A549 (cell line): ENCODE measurements around the gene MAN1A2. TPM values are rescaled to one million over a fixed set of nuclear protein-coding genes. Genes with fewer than 3 reads are reported as not detected.

ENCODE experiments used
- ATAC-seq, 2 experiments: fragments of 200-7000 bp in 1 of 2; fragments of >200 bp in 1 of 2; cut with Nextera tagmentation in 1 of 2; cut with Tn5 transposase in 1 of 2; 3 replicates each; pipeline versions ENCODE4 v1.8.0 to v1.9.1; 2018 to 2020; ENCODE audit warnings: mild to moderate bottlenecking in 1 of 2, moderate library complexity in 1 of 2
- CTCF ChIA-PET: fragments of 300-600 bp; sonication (Branson Sonifier 250); formaldehyde crosslinking; extraction: SDS; loops from one replicate; lab custom pipeline; 2021; ENCODE audit warnings: antibody characterized with exemption, inconsistent platforms; lab: Yijun Ruan, JAX
- POLR2A ChIA-PET: fragments of 350-600 bp; formaldehyde crosslinking; extraction: SDS; loops from one replicate; lab custom pipeline; 2021; ENCODE audit warnings: antibody characterized with exemption, inconsistent platforms; lab: Yijun Ruan, JAX
- DNase-seq, 2 experiments: peaks; one replicate each; pipeline versions ENCODE4 v3.0.0 to v3.0.0-alpha.2; 2011 to 2016; ENCODE audit warnings: low read depth in 1 of 2, low spot score in 1 of 2
- FAIRE-seq: peaks from 2 replicates; lab custom pipeline; 2011; peaks lifted over from hg19 to GRCh38; lab: Jason Lieb, UNC
- H3K27ac ChIP-seq, 2 experiments: fragments of >200 bp; sonication (Bioruptor Twin); formaldehyde crosslinking; 3 replicates each; pipeline ENCODE4 v1.5.1; 2016 to 2017
- H3K4me1 ChIP-seq: fragments of >200 bp; sonication (Bioruptor Twin); formaldehyde crosslinking; 3 replicates; pipeline ENCODE4 v1.6.1; 2016
- H3K4me2 ChIP-seq: fragments of >200 bp; sonication (Bioruptor Twin); formaldehyde crosslinking; 3 replicates; pipeline ENCODE4 v1.6.1; 2016
- H3K4me3 ChIP-seq: fragments of >200 bp; sonication (Bioruptor Twin); formaldehyde crosslinking; 3 replicates; pipeline ENCODE4 v1.5.1; 2016
- H3K9me3 ChIP-seq: fragments of >200 bp; sonication (Bioruptor Twin); formaldehyde crosslinking; 3 replicates; pipeline ENCODE4 v1.6.1; 2016
- ATOH8 ChIP-seq: fragments of 250-450 bp; sonication (Bioruptor Pico); IDR thresholded peaks from 2 replicates; pipeline ENCODE4 v1.5.0; 2020; ENCODE audit warnings: low read depth, mild to moderate bottlenecking, moderate library complexity
- BHLHE40 ChIP-seq: IDR thresholded peaks from 2 replicates; pipeline ENCODE4 v1.6.1; 2012; ENCODE audit warnings: low read depth, low read length, inconsistent platforms
- CHD4 ChIP-seq: fragments of 200-600 bp; sonication (generic); IDR thresholded peaks from 2 replicates; pipeline ENCODE4 v1.6.1; 2016; ENCODE audit warnings: antibody characterized with exemption, mild to moderate bottlenecking, borderline replicate concordance
- CTCF ChIP-seq: fragments of >200 bp; sonication (Bioruptor Twin); formaldehyde crosslinking; IDR thresholded peaks from 3 replicates; pipeline ENCODE4 v1.5.1; 2016
- E2F6 ChIP-seq: IDR thresholded peaks from 2 replicates; pipeline ENCODE4 v1.6.1; 2012; ENCODE audit warnings: low read depth, borderline replicate concordance
- EHMT2 ChIP-seq: fragments of 200-600 bp; sonication (generic); IDR thresholded peaks from 2 replicates; pipeline ENCODE4 v1.6.1; 2016; ENCODE audit warnings: antibody characterized with exemption, low read depth, mild to moderate bottlenecking, moderate library complexity
- EP300 ChIP-seq, 2 experiments: fragments of >200 bp; sonication (Bioruptor Twin); formaldehyde crosslinking; IDR thresholded peaks; 2 replicates in 1 of 2; 3 replicates in 1 of 2; pipeline ENCODE4 v1.6.1; 2016 to 2017
- ESRRA ChIP-seq: fragments of 150-350 bp; IDR thresholded peaks from 2 replicates; pipeline ENCODE4 v1.6.1; 2014; ENCODE audit warnings: mild to moderate bottlenecking, low read length, borderline replicate concordance
- FOSB ChIP-seq: fragments of 250-450 bp; sonication (Bioruptor Pico); IDR thresholded peaks from 2 replicates; pipeline ENCODE4 v1.5.0; 2020; ENCODE audit warnings: mild to moderate bottlenecking, moderate library complexity
- FOSL2 ChIP-seq, 2 experiments: fragments of 450-650 bp in 1 of 2; fragments of >200 bp in 1 of 2; sonication (Bioruptor Twin) in 1 of 2; formaldehyde crosslinking; IDR thresholded peaks; 2 replicates each; pipeline versions ENCODE4 v1.5.0 to v1.6.1; 2016 to 2020; ENCODE audit warnings: mild to moderate bottlenecking in 1 of 2, moderate library complexity in 1 of 2
- HMGXB4 ChIP-seq: fragments of 250-450 bp; sonication (Bioruptor Pico); IDR thresholded peaks from 2 replicates; pipeline ENCODE4 v1.5.0; 2021; ENCODE audit warnings: mild to moderate bottlenecking, moderate library complexity, borderline replicate concordance
- JUN ChIP-seq, 2 experiments: fragments of >200 bp; sonication (Bioruptor Twin); formaldehyde crosslinking; IDR thresholded peaks; 2 replicates in 1 of 2; 3 replicates in 1 of 2; pipeline ENCODE4 v1.6.1; 2016 to 2017
- KDM1A ChIP-seq: fragments of 200-600 bp; sonication (generic); IDR thresholded peaks from 2 replicates; pipeline ENCODE4 v1.6.1; 2016; ENCODE audit warnings: low read depth, mild to moderate bottlenecking
- KDM5A ChIP-seq: fragments of 200-600 bp; sonication (generic); IDR thresholded peaks from 2 replicates; pipeline ENCODE4 v1.6.1; 2016; ENCODE audit warnings: antibody characterized with exemption, mild to moderate bottlenecking
- MAFK ChIP-seq: fragments of 450-650 bp; IDR thresholded peaks from 2 replicates; pipeline ENCODE4 v1.6.1; 2014; ENCODE audit not compliant: partially characterized antibody
- NPAS2 ChIP-seq: fragments of 250-450 bp; sonication (Bioruptor Pico); IDR thresholded peaks from 2 replicates; pipeline ENCODE4 v1.8.0; 2022; ENCODE audit warnings: mild to moderate bottlenecking, moderate library complexity, borderline replicate concordance
- PBX3 ChIP-seq: IDR thresholded peaks from 2 replicates; pipeline ENCODE4 v1.6.1; 2012
- RAD21 ChIP-seq, 2 experiments: fragments of >200 bp in 1 of 2; sonication (Bioruptor Twin) in 1 of 2; formaldehyde crosslinking in 1 of 2; IDR thresholded peaks in 1 of 2; conservative IDR thresholded peaks in 1 of 2; 2 replicates in 1 of 2; 3 replicates in 1 of 2; pipeline ENCODE4 v1.6.1; 2012 to 2018; ENCODE audit warnings: inconsistent platforms in 1 of 2
- RNF2 ChIP-seq: fragments of 200-600 bp; sonication (generic); IDR thresholded peaks from 2 replicates; pipeline ENCODE4 v1.6.1; 2016; ENCODE audit warnings: low read depth, mild to moderate bottlenecking, antibody characterized with exemption, moderate library complexity, borderline replicate concordance
- SMC3 ChIP-seq: fragments of >200 bp; sonication (Bioruptor Twin); formaldehyde crosslinking; IDR thresholded peaks from 3 replicates; pipeline ENCODE4 v1.6.1; 2018; ENCODE audit warnings: inconsistent platforms
- SREBF2 ChIP-seq: fragments of 450-650 bp; IDR thresholded peaks from 2 replicates; pipeline ENCODE4 v1.6.1; 2014; ENCODE audit warnings: mild to moderate bottlenecking, moderate library complexity
- TFCP2L1 ChIP-seq: fragments of 250-450 bp; sonication (Bioruptor Pico); IDR thresholded peaks from 2 replicates; pipeline ENCODE4 v1.5.0; 2021; ENCODE audit warnings: mild to moderate bottlenecking
- TP53 ChIP-seq: fragments of 250-450 bp; sonication (Bioruptor Pico); IDR thresholded peaks from 2 replicates; pipeline ENCODE4 v1.5.0; 2021; ENCODE audit warnings: mild to moderate bottlenecking, moderate library complexity
- ZSCAN20 ChIP-seq: fragments of 250-450 bp; sonication (Bioruptor Pico); IDR thresholded peaks from 2 replicates; pipeline ENCODE4 v1.8.0; 2022; ENCODE audit warnings: mild to moderate bottlenecking, moderate library complexity
- WGBS: methylation state at CpG from one replicate; pipeline ENCODE4 v1.1.6; 2017; ENCODE audit errors: missing lambda C conversion rate; 5-methylcytosine and 5-hydroxymethylcytosine counted together
- polyA plus RNA-seq, 4 experiments: library from polyadenylated mRNA; depleted of rRNA in 3 of 4; stranded (reverse); fragments of >200 nt; fragmentation: RNase III in 1 of 4; extraction: RNeasy Plus Mini Kit Qiagen cat#74134 plus additional on column Dnase treatment in 1 of 4; gene quantifications; 2 replicates in 3 of 4; 3 replicates in 1 of 4; pipeline ENCODE4 v1.2.3, GENCODE V29; 2011 to 2017

The MAN1A2 gene
- polyA plus RNA-seq, 2 of the 4 experiments (the other 2 are of a cell fraction), result 10.2 to 18.7 TPM

- ChIA-PET POLR2A (no interaction called here), CTCF (interaction anchor here (0.8 kb wide), 1 partner anchor 231 kb away, joined by 3 read pairs; no protein-coding TSS in a partner anchor)
- Histone ChIP-seq H3K27ac (no peak overlapping the region), H3K4me3 (no peak overlapping the region), H3K4me2 (no peak overlapping the region), H3K9me3 (no peaks in the 10 kb centered on the region), H3K4me1 (no peaks in the 10 kb centered on the region)
- WGBS, result 76% methylated on average over 3 of the region's 3 CpGs
- TF ChIP-seq RNF2 (no peak), JUN (IDR thresholded peaks at IDR 0.05) (no peak), EHMT2 (no peak), ESRRA (no peak), HMGXB4 (no peak), ATOH8 (CRISPR knock-in tag) (no peak), FOSL2 (IDR thresholded peaks at IDR 0.05) (no peak), FOSL2 (CRISPR knock-in tag; IDR thresholded peaks at IDR 0.05) (no peak), MAFK (no peak), NPAS2 (CRISPR knock-in tag) (no peak), FOSB (CRISPR knock-in tag) (no peak), TP53 (CRISPR knock-in tag) (no peak), CHD4 (no peak), TFCP2L1 (no peak)
- DNase-seq (no peak), ATAC-seq (no peak), FAIRE-seq (no peak)
These were observed 162.4 kb downstream of the MAN1A2 start for GRCh38 chr1:117529683-117530082.

GRCh38 chr1:117531222-117531621 lies 164.0 kb downstream of the MAN1A2 start:
- ChIA-PET POLR2A (no interaction called here), CTCF (interaction anchor here (5.2 kb wide), 1 partner anchor 227 kb away, joined by 39 read pairs; no protein-coding TSS in a partner anchor)
- Histone ChIP-seq H3K4me3 (no peak overlapping the region), H3K27ac (no peak overlapping the region), H3K4me2 (no peak overlapping the region), H3K4me1 (no peaks in the 10 kb centered on the region), H3K9me3 (no peaks in the 10 kb centered on the region)
- no peak for ATAC-seq
- no peak for FAIRE-seq
- no peak for DNase-seq
- TF ChIP-seq KDM1A, result no peak
- TF ChIP-seq BHLHE40, result no peak
- no peak for TF ChIP-seq PBX3
- TF ChIP-seq E2F6, result no peak
- no peak for TF ChIP-seq ZSCAN20 (CRISPR knock-in tag)
- TF ChIP-seq KDM5A, result no peak
- TF ChIP-seq, all 56 proteins: peak for 0

- Histone ChIP-seq H3K9me3 (no peaks in the 10 kb centered on the region), H3K4me3 (no peak overlapping the region), H3K4me2 (no peak overlapping the region), H3K27ac (no peak overlapping the region), H3K4me1 (no peaks in the 10 kb centered on the region)
- ChIA-PET POLR2A (no interaction called here), CTCF (interaction anchor here (0.6 to 5.2 kb wide), 37 partner anchors 10 to 406 kb away, joined by 3 to 47 read pairs (median 4); partner anchors contain the start of gene TENT5C)
- DNase-seq (peak; percentile 5 to 53), ATAC-seq (peak; percentile 87 to 95), FAIRE-seq (no peak)
- TF ChIP-seq ATOH8 (CRISPR knock-in tag) (no peak), SREBF2 (no peak), SMC3 (peak; percentile 65; the same call in 2 of the 3 replicates), CTCF (peak; percentile 66), EP300 (IDR thresholded peaks at IDR 0.05) (no peak), MAFK (peak; percentile 31), RAD21 (conservative IDR thresholded peaks at IDR 0.05 in 1 of 2, IDR thresholded peaks at IDR 0.05 in 1 of 2) (peak; percentile 57 to 60)
- WGBS, result 20% methylated on average over 6 of the region's 6 CpGs
These were observed 167.8 kb downstream of the MAN1A2 start for GRCh38 chr1:117534995-117535467.
